GM21723 (cell line): Measurements from ENCODE around the gene FZD10.

Experiments used
- ATAC-seq: cut with Tn5 transposase; IDR thresholded peaks from one replicate; pipeline ENCODE4 v1.9.1; 2021; ENCODE audit warnings: mild to moderate bottlenecking, moderate library complexity; ENCODE audit not compliant: unreplicated experiment

Gene FZD10

GRCh38 chr12:130162267-130162666, at the start of gene FZD10:
Gene FZD10 (plus strand): TSS chr12:130162464. CDS start chr12:130162943, 479 bp downstream.
- ATAC-seq, result no peak

DNA sequence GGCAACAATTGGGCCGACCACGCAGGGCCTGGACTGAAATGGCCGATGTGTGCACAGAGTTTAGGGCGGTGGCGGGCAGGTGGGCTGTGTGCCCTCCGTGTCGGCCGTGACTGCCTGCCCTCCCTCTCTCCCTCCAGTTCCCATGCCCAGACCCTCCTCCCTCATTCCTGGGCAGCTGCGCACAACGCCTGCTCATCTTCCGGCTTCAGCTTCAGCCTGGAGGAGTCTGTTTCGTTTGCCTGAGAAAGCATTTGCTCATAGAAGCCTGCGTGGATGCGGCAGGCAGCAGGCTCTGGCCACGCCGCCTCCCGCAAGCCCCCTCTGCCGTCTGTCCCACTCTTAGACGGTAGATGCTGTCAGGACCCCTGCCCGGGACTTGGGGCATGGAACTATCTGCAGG, 47.3 kb upstream of the FZD10 start:
- ATAC-seq, result no peak

GRCh38 chr12:130115646-130116045, 46.6 kb upstream of the FZD10 start:
- no peak for ATAC-seq

DNA sequence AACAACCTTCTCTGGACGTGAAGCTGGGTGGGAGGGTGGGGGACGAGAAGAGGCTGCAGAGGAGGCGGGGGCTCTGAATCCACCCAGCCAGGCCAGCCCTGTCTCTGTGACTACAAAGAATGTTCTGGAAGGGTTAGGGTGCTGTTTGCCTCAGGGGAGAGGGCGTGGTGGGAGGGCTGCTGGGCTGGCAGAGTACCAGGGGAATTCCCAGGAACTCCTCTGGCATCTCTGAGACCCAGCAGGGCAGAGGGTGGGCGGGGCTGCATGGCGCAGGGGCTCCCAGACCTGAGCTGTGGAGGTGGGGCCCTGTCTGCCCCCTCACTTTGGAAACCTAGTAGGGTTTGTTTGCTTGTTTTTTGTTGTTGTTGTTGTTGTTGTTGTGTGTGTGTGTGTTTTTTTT, 45.5 kb upstream of the FZD10 start:
- no peak for ATAC-seq

GRCh38 chr12:130117233-130117632, 45.0 kb upstream of the FZD10 start:
- no peak for ATAC-seq

DNA sequence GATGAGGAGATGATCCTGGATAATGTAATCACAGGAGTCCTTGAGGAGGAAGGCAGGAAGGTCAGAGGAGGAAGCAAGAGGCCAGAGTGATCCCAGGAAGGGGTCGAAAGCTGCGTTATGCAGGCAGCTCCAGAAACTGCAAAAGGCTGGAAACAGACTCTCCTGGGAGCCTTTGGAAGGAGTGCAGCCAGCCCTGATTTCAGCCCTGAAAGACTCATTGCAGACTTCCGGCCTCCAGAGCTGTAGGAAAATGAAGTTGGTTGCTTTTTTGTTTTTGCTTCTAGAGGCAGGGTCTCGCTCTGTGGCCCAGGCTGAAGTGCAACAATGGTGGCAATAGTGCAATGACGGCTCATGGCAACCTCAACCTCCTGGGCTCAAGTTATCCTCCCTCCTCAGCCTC, 44.6 kb upstream of the FZD10 start:
- no peak for ATAC-seq

DNA sequence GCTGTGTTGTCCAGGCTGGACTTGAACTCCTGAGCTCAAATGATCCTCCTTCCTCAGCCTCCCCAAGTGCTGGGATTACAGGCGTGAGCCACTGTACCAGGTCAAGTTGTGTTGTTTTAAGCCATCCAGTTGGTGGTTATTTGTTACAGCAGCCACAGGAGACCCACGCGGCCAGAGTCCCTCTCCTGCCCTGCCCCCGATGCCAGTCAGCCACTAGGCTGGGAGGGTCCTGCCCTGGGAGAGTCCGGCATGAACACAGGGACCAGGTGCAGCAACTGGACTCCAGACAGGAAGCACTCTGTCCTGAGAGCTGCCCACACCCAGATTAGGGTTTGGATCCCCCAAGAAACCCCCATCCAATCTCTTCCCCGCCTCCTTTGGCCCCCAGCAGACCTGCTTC, 44.1 kb upstream of the FZD10 start:
- ATAC-seq, result no peak

DNA sequence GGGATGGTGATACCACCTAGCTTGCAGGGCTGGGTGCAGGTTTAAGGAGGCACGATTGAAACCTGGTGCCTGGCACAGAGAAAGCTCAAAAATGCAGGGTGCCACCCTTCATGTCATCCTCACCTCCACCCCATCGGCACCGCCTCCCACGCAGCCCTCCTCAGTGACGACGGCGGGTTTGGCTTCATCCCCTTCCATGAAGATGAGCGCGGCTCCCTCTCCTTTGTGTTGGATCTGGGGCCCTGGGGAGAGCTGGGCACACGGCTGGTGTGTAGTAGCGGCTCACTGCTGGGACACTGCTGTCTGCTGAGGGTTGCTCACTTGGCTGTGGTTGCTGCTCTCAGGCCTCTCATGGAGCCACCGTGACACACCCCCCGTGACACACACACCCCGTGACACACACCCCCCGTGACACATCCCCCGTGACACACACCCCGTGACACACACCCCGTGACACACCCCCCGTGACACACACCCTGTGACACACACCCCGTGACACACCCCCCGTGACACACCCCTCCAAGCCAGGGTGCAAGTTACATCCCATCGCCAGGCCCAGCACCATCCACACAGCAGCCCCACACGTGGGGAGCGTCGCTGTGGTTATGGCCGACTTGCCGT, 42.9 kb upstream of the FZD10 start:
- no peak for ATAC-seq

- no peak for ATAC-seq
Observed at GRCh38 chr12:130120012-130120805, 42.1 kb upstream of the FZD10 start.

GRCh38 chr12:130121226-130122000, 40.9 kb upstream of the FZD10 start:
- ATAC-seq, result no peak

DNA sequence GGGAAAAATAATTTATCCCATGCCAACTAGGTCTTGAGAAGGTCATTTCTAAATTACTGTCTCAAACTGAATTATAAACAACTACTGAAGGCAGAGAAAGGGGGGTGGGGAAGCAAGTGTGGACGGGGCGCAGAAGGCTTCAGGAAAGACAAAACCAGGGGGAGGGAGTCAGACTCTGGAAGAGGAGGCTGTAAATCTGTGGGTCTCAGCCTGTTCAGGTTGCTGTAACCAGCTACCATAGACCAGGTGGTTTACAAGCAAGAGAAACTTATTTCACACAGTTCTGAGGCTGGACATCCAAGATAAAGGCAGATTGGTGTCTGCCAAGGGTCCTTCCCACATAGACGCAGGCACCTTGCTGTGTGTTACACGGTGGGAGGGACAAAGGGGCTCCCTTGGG, 39.9 kb upstream of the FZD10 start:
- ATAC-seq, result no peak

- no peak for ATAC-seq
Observed at GRCh38 chr12:130124106-130124505, 38.2 kb upstream of the FZD10 start.

DNA sequence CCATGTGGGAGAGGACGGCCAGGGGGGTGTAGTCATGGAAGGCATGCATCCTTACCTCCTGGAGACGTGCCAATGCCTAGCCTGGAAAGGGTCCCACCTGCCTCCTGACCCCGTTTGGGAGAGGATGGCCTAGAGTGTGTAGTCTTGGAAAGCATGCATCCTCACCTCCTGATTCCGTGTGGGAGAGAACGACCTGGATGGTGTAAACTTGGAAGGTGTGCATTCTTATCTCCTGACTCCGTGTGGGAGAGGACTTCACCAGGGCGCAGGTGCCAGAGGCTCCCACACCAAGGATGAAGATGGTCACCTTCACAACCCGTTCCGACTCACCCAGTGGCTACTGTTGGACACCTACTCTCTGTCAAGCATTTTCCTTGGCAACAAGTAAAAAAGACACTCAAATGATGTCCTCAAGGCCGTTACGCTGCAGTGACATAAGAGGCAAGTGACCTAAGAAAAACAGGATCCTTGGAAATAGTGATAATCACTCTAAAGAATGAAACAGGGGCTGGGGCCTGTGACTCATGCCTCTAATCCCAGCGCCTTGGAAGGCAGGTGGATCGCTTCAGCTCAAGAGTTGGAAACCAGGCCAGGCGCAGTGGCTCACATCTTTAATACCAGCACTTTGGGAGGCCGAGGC, 37.5 kb upstream of the FZD10 start:
- no peak for ATAC-seq

DNA sequence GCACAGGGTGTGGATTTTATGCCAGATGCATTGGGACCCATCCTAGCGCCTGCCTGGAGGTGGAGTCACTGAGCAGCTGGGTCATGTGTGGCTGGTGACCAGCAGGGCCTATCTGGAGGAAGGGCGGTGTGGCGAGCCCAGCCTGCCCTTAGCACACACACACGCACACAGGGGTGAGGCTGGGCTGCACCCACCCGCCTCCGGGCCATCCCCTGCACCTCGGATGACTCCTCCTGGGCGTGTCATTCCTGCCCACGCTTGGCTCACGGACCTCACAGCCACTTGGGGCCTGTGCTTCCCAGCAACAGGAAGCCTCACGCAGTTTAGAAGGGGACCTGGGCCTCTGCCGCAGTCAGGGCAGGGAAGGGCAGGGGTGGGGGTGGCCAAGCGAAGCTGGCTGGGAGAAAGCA, 36.2 kb upstream of the FZD10 start:
- no peak for ATAC-seq

DNA sequence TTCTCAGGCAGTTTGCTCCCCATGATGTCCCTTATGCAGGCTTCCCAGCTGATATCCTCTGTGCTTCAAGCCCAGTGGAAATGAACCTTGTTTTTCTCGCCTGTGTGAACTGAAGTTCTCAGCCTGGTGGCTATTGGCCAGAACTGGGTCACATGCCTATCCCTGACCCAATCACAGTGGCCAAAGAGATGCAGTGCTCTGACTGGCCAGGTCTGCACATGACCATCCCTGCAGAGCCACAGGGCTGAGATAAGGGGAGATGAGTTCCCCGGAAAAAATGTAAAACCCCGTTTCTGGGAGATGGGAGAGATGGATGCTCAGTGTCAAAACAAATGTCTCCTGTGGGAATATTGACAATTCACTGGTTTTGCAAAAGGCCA, 34.7 kb upstream of the FZD10 start:
- no peak for ATAC-seq

- ATAC-seq, result no peak
Observed at GRCh38 chr12:130127912-130128789, 34.1 kb upstream of the FZD10 start.

- ATAC-seq, result no peak
Observed at GRCh38 chr12:130128790-130129735, 33.2 kb upstream of the FZD10 start.

GRCh38 chr12:130130346-130130745, 31.9 kb upstream of the FZD10 start:
- ATAC-seq, result no peak

- no peak for ATAC-seq
Observed at GRCh38 chr12:130131025-130131424, 31.2 kb upstream of the FZD10 start.
